Caco-2 (cell line): Measurements from ENCODE around the gene ZSWIM8. TPM values are rescaled to one million over a fixed set of nuclear protein-coding genes. Genes with fewer than 3 reads are reported as not detected.

Experiments used
- BruUV-seq: library from RNA; stranded (reverse); fragments of 400-500 nt; replicated peaks from 2 replicates; lab custom pipeline; 2021; lab: Mats Ljungman, UMichigan
- CTCF ChIA-PET: fragments of 300-600 bp; sonication (Branson Sonifier 250); formaldehyde crosslinking; loops from one replicate; lab custom pipeline; 2022; ENCODE audit warnings: antibody characterized with exemption; lab: Charles Lee
- POLR2A ChIA-PET: fragments of 300-600 bp; sonication (Branson Sonifier 250); formaldehyde crosslinking; loops from one replicate; lab custom pipeline; 2022; ENCODE audit warnings: antibody characterized with exemption; lab: Charles Lee
- DNase-seq, 2 experiments: peaks; one replicate each; pipeline versions ENCODE4 v3.0.0 to v3.0.0-alpha.2; 2020 to 2022
- H3K27me3 ChIP-seq: replicated peaks from 2 replicates; pipeline ENCODE4 v1.6.0; 2011; ENCODE audit warnings: low read length; ENCODE audit not compliant: control insufficient read depth, insufficient read depth
- H3K36me3 ChIP-seq: 2 replicates; pipeline ENCODE4 v1.5.1; 2011; ENCODE audit warnings: low read length; ENCODE audit not compliant: control insufficient read depth, insufficient read depth
- H3K4me1 ChIP-seq: fragments of 250-450 bp; sonication (Bioruptor Pico); 2 replicates; pipeline ENCODE4 v1.5.1; 2020; ENCODE audit warnings: mild to moderate bottlenecking
- H3K4me3 ChIP-seq: 2 replicates; pipeline ENCODE4 v1.5.1; 2011; ENCODE audit warnings: low read depth, mild to moderate bottlenecking, control low read depth, low read length
- H3K9me3 ChIP-seq: fragments of 250-450 bp; sonication (Bioruptor Pico); 2 replicates; pipeline ENCODE4 v1.5.1; 2020; ENCODE audit warnings: mild to moderate bottlenecking, moderate library complexity
- H3K27ac Mint-ChIP-seq: one replicate; pipeline ENCODE4 v1.8.0; 2022; ENCODE audit warnings: mixed read lengths; ENCODE audit not compliant: unreplicated experiment
- H3K27me3 Mint-ChIP-seq: one replicate; pipeline ENCODE4 v1.8.0; 2022; ENCODE audit warnings: mixed read lengths; ENCODE audit not compliant: insufficient read depth, unreplicated experiment
- H3K36me3 Mint-ChIP-seq: one replicate; pipeline ENCODE4 v1.8.0; 2022; ENCODE audit warnings: mild to moderate bottlenecking, mixed read lengths; ENCODE audit not compliant: insufficient read depth, unreplicated experiment
- H3K4me1 Mint-ChIP-seq: one replicate; pipeline ENCODE4 v1.8.0; 2022; ENCODE audit warnings: low read depth, mixed read lengths; ENCODE audit not compliant: unreplicated experiment
- H3K4me3 Mint-ChIP-seq: one replicate; pipeline ENCODE4 v1.8.0; 2022; ENCODE audit warnings: mild to moderate bottlenecking, moderate library complexity, mixed read lengths; ENCODE audit not compliant: unreplicated experiment
- H3K9me3 Mint-ChIP-seq: one replicate; pipeline ENCODE4 v1.8.0; 2022; ENCODE audit warnings: mixed read lengths; ENCODE audit not compliant: unreplicated experiment
- intact Hi-C: fragments of 100-400 bp; cut with micrococcal nuclease; formaldehyde crosslinking; loops from one replicate; pipeline ENCODE4 v1.10.0; 2022; ENCODE audit not compliant: unreplicated experiment
- total RNA-seq: library from RNA; stranded (reverse); gene quantifications from 2 replicates; pipeline ENCODE4 v1.2.3, GENCODE V29; 2022
- TF ChIP-seq, protein P1 (sequence below), 2 experiments: fragments of 200-600 bp in 1 of 2; IDR thresholded peaks; 1 replicate in 1 of 2; 2 replicates in 1 of 2; pipeline versions ENCODE4 v1.5.1 to v1.8.0; 2011 to 2022; ENCODE audit warnings: antibody characterized with exemption in 1 of 2, control low read depth in 1 of 2, inconsistent platforms in 1 of 2, low read depth in 1 of 2, low read length in 1 of 2, mild to moderate bottlenecking in 1 of 2, moderate library complexity in 1 of 2; ENCODE audit not compliant: insufficient read depth in 1 of 2, severe bottlenecking in 1 of 2, unreplicated experiment in 1 of 2

The ZSWIM8 gene
- total RNA-seq, 1 experiment from 2014 or later, result 103 TPM

DNA sequence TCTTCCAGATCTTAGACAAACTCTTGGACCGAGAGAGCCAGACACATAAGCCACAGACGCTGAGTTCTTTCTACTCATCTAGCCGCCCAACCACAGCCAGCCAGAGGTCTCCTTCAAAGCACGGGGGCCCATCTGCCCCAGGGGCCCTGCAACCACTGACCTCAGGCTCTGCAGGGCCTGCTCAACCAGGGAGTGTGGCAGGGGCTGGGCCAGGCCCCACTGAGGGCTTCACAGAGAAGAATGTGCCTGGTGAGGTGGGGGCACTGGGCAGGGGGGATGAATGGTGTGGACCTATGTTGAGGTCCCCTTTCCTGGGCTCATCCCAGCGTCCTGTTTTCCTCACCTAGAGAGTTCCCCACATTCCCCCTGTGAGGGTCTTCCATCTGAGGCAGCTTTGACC is 11.4 kb downstream of the ZSWIM8 start:
- no peak overlapping the region for H3K4me3 ChIP-seq
- intact Hi-C loops, result no loop called here
- H3K36me3 ChIP-seq, result peaks cover 4% of the 10 kb centered on the region
- no peaks in the 10 kb centered on the region for H3K9me3 Mint-ChIP-seq
- CTCF ChIA-PET, result no interaction called here
- TF ChIP-seq, protein P1, sequence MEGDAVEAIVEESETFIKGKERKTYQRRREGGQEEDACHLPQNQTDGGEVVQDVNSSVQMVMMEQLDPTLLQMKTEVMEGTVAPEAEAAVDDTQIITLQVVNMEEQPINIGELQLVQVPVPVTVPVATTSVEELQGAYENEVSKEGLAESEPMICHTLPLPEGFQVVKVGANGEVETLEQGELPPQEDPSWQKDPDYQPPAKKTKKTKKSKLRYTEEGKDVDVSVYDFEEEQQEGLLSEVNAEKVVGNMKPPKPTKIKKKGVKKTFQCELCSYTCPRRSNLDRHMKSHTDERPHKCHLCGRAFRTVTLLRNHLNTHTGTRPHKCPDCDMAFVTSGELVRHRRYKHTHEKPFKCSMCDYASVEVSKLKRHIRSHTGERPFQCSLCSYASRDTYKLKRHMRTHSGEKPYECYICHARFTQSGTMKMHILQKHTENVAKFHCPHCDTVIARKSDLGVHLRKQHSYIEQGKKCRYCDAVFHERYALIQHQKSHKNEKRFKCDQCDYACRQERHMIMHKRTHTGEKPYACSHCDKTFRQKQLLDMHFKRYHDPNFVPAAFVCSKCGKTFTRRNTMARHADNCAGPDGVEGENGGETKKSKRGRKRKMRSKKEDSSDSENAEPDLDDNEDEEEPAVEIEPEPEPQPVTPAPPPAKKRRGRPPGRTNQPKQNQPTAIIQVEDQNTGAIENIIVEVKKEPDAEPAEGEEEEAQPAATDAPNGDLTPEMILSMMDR (IDR thresholded peaks at IDR 0.05; ENCODE audit: insufficient read depth in 1 of 2, low read depth in 1 of 2, low read length in 1 of 2, severe bottlenecking in 1 of 2, unreplicated experiment in 1 of 2), result no peak
- H3K27me3 ChIP-seq, result no peaks in the 10 kb centered on the region
- no peaks in the 10 kb centered on the region for H3K4me1 Mint-ChIP-seq
- no peaks in the 10 kb centered on the region for H3K27me3 Mint-ChIP-seq
- POLR2A ChIA-PET, result no interaction called here
- H3K4me3 Mint-ChIP-seq, result no peak overlapping the region
- DNase-seq, result no peak
- no peaks in the 10 kb centered on the region for H3K9me3 ChIP-seq
- BruUV-seq, result no TSS peak
- no peaks in the 10 kb centered on the region for H3K4me1 ChIP-seq
- H3K27ac Mint-ChIP-seq, result no peak overlapping the region
- peaks cover 84% of the 10 kb centered on the region for H3K36me3 Mint-ChIP-seq

DNA sequence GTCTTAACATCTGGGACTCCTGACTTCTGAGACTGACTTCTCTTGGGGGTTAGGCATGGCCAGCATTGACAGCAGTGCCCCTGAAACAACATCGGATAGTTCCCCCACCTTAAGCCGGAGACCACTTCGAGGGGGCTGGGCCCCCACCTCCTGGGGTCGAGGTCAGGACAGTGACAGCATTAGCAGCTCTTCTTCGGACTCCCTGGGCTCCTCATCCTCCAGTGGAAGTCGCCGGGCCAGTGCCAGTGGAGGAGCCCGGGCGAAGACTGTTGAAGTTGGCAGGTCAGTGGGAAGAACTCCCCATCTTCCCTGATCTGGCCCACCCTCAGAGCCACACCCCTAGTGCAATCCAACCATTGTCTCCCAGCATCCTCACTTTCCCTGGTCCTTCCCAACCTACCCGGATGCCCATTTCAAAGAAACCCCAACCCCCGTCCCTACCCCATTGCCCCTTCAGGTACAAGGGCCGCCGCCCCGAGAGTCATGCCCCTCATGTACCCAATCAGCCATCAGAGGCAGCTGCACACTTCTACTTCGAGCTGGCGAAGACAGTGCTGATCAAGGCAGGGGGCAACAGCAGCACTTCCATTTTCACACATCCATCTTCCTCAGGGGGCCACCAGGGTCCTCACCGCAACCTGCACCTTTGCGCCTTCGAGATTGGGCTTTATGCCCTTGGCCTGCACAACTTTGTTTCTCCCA is 12.1 kb downstream of the ZSWIM8 start:
- Mint-ChIP-seq H3K27me3 (no peaks in the 10 kb centered on the region), H3K4me1 (no peaks in the 10 kb centered on the region), H3K36me3 (peaks cover 83% of the 10 kb centered on the region), H3K27ac (no peak overlapping the region), H3K9me3 (no peaks in the 10 kb centered on the region), H3K4me3 (no peak overlapping the region)
- Histone ChIP-seq H3K36me3 (peaks cover 4% of the 10 kb centered on the region), H3K4me3 (no peak overlapping the region), H3K9me3 (no peaks in the 10 kb centered on the region), H3K27me3 (no peaks in the 10 kb centered on the region), H3K4me1 (no peaks in the 10 kb centered on the region)
- no TSS peak for BruUV-seq
- ChIA-PET POLR2A (no interaction called here), CTCF (no interaction called here)
- TF ChIP-seq, protein P1 (IDR thresholded peaks at IDR 0.05; ENCODE audit: insufficient read depth in 1 of 2, low read depth in 1 of 2, low read length in 1 of 2, severe bottlenecking in 1 of 2, unreplicated experiment in 1 of 2), result no peak
- intact Hi-C loops, result no loop called here
- DNase-seq, result no peak

DNA sequence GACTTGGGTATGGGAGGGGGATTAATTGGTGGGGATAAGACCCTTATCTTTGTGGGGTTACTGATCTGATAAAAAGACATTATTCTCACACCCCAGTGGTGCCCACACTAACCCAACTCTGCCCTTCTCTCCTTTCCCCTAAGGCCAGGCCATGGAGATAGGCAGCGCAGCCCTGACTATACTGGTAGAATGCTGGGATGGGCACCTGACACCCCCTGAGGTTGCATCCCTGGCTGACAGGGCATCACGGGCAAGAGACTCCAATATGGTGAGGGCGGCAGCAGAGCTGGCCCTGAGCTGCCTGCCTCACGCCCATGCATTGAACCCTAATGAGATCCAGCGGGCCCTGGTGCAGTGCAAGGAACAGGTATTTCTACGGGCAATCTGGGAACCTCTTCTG is 12.7 kb downstream of the ZSWIM8 start:
- intact Hi-C loops, result no loop called here
- no peaks in the 10 kb centered on the region for H3K27me3 ChIP-seq
- no peaks in the 10 kb centered on the region for H3K4me1 Mint-ChIP-seq
- peaks cover 2% of the 10 kb centered on the region for H3K36me3 ChIP-seq
- no peaks in the 10 kb centered on the region for H3K9me3 ChIP-seq
- peaks cover 83% of the 10 kb centered on the region for H3K36me3 Mint-ChIP-seq
- BruUV-seq, result no TSS peak
- no peaks in the 10 kb centered on the region for H3K4me1 ChIP-seq
- H3K27ac Mint-ChIP-seq, result no peak overlapping the region
- H3K4me3 Mint-ChIP-seq, result no peak overlapping the region
- POLR2A ChIA-PET, result no interaction called here
- no peak overlapping the region for H3K4me3 ChIP-seq
- H3K9me3 Mint-ChIP-seq, result no peaks in the 10 kb centered on the region
- TF ChIP-seq, protein P1 (IDR thresholded peaks at IDR 0.05; ENCODE audit: insufficient read depth in 1 of 2, low read depth in 1 of 2, low read length in 1 of 2, severe bottlenecking in 1 of 2, unreplicated experiment in 1 of 2), result no peak
- CTCF ChIA-PET, result no interaction called here
- DNase-seq, result no peak
- no peaks in the 10 kb centered on the region for H3K27me3 Mint-ChIP-seq
